ENCODE measurements around the gene FILIP1L.

DNA sequence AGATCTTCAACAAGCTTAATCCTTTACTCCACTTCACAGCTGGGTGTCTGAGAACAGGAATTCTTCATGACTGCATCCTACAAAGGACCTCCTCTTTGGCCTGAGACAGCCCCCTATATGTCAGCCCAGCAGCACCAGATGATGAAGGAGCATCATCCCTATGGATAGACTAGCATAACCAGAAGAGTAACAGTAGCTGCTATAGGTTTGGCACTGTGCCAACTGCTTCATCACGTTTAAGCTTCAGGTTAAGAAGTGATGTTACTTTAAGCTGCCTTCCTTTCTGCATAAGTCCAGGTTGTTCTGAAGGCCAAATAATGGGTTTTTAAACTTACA lies 246.0 kb downstream of the FILIP1L start:
- TF ChIP-seq POLR2A (IDR thresholded peaks at IDR 0.05) (no peak), POLR2AphosphoS5 (IDR thresholded peaks at IDR 0.05) (no peak)
- TF ChIP-seq, protein P1, sequence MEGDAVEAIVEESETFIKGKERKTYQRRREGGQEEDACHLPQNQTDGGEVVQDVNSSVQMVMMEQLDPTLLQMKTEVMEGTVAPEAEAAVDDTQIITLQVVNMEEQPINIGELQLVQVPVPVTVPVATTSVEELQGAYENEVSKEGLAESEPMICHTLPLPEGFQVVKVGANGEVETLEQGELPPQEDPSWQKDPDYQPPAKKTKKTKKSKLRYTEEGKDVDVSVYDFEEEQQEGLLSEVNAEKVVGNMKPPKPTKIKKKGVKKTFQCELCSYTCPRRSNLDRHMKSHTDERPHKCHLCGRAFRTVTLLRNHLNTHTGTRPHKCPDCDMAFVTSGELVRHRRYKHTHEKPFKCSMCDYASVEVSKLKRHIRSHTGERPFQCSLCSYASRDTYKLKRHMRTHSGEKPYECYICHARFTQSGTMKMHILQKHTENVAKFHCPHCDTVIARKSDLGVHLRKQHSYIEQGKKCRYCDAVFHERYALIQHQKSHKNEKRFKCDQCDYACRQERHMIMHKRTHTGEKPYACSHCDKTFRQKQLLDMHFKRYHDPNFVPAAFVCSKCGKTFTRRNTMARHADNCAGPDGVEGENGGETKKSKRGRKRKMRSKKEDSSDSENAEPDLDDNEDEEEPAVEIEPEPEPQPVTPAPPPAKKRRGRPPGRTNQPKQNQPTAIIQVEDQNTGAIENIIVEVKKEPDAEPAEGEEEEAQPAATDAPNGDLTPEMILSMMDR (IDR thresholded peaks at IDR 0.05), result no peak
